Measurements from ENCODE around the gene RERE.
A peak's percentile ranks its signal among the peaks of the same experiment; 100 is the strongest.

DNA sequence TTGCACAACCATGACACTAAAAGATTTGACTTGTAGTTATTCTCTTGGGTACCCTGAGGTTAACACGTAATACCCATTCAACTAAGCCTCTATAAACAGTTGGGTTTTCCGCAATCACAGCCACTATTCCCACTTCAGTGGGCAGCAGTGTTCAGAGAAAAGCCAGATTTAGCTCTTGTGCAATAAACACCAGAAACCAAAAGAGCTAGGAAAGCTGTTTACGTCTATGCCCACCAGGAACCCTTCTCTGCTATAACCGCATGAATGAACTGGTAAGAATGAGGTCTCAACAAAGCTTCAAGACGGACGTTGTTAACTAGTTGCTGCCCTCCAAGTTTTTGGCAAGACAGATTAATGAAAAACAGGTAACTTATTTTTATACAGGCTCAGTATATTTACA lies 398.3 kb downstream of the RERE start:
- TF ChIP-seq, protein P1, sequence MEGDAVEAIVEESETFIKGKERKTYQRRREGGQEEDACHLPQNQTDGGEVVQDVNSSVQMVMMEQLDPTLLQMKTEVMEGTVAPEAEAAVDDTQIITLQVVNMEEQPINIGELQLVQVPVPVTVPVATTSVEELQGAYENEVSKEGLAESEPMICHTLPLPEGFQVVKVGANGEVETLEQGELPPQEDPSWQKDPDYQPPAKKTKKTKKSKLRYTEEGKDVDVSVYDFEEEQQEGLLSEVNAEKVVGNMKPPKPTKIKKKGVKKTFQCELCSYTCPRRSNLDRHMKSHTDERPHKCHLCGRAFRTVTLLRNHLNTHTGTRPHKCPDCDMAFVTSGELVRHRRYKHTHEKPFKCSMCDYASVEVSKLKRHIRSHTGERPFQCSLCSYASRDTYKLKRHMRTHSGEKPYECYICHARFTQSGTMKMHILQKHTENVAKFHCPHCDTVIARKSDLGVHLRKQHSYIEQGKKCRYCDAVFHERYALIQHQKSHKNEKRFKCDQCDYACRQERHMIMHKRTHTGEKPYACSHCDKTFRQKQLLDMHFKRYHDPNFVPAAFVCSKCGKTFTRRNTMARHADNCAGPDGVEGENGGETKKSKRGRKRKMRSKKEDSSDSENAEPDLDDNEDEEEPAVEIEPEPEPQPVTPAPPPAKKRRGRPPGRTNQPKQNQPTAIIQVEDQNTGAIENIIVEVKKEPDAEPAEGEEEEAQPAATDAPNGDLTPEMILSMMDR (IDR thresholded peaks at IDR 0.05), result no peak
- peak in 1 of 2 donors; percentile 26 for TF ChIP-seq POLR2A (IDR thresholded peaks at IDR 0.05)

Data from thyroid gland (tissue), 4 donors.